Uterus (tissue), 4 donors: Measurements from ENCODE around the gene LPP. TPM values are rescaled to one million over a fixed set of nuclear protein-coding genes. Genes with fewer than 3 reads are reported as not detected.

Experiments used
- DNase-seq, 2 donors: peaks; one replicate each; pipeline ENCODE4 v3.0.0-alpha.2; 2019 to 2020
- H3K27ac ChIP-seq, 2 donors: fragments of 200-600 bp; sonication (generic); 1 replicate in 1 of 2; 2 replicates in 1 of 2; pipeline ENCODE4 v1.5.1; 2016 to 2018
- H3K27me3 ChIP-seq, 2 donors: fragments of 200-600 bp; sonication (generic); one replicate each; pipeline ENCODE4 v1.5.1; 2018 to 2019; ENCODE audit warnings: control low read depth in 1 of 2
- H3K36me3 ChIP-seq, 2 donors: fragments of 200-600 bp; sonication (generic); one replicate each; pipeline ENCODE4 v1.5.1; 2019; ENCODE audit warnings: control low read depth in 1 of 2
- H3K4me1 ChIP-seq, 2 donors: fragments of 200-600 bp; sonication (generic); one replicate each; pipeline ENCODE4 v1.5.1; 2018 to 2019; ENCODE audit warnings: control low read depth in 1 of 2
- H3K4me3 ChIP-seq, 2 donors: fragments of 200-600 bp; sonication (generic); 1 replicate in 1 of 2; 2 replicates in 1 of 2; pipeline ENCODE4 v1.5.1; 2018 to 2019; ENCODE audit warnings: mild to moderate bottlenecking in 1 of 2
- H3K9me3 ChIP-seq, 2 donors: fragments of 200-600 bp; sonication (generic); one replicate each; pipeline ENCODE4 v1.5.1; 2019; ENCODE audit warnings: control low read depth in 1 of 2
- CTCF ChIP-seq, 4 experiments: fragments of 200-600 bp in 2 of 4; fragments of 450-650 bp in 2 of 4; sonication (generic) in 2 of 4; IDR thresholded peaks; one replicate each; pipeline ENCODE4 v1.5.1; 2016 to 2019; ENCODE audit warnings: antibody characterized with exemption in 4 of 4, mild to moderate bottlenecking in 2 of 4, moderate library complexity in 1 of 4
- POLR2A ChIP-seq, 2 donors: fragments of 450-650 bp; IDR thresholded peaks; one replicate each; pipeline ENCODE4 v1.6.1; 2016; ENCODE audit warnings: antibody characterized with exemption in 2 of 2, mild to moderate bottlenecking in 1 of 2, moderate library complexity in 1 of 2
- intact Hi-C: fragments of 100-400 bp; cut with DNase I; formaldehyde crosslinking; loops from one replicate; pipeline ENCODE4 v1.15.1; 2023; ENCODE audit warnings: low total_unique reads
- total RNA-seq, 4 donors: library from RNA; depleted of rRNA in 3 of 4; stranded (reverse); fragments of >200 nt in 3 of 4; gene quantifications; one replicate each; pipeline versions ENCODE4 v1.1.0 to v1.2.4, GENCODE V29; 2014 to 2023
- donor health status: DM: yes; HTN: yes; CAD: no.

The LPP gene
- total RNA-seq, 4 donors from 2014 or later = 180 to 1,374 (median 712) TPM

- Histone ChIP-seq H3K4me3 (no peak overlapping the region), H3K9me3 (no peaks in the 10 kb centered on the region), H3K36me3 (no peaks in the 10 kb centered on the region), H3K27me3 (no peaks in the 10 kb centered on the region), H3K4me1 (no peaks in the 10 kb centered on the region), H3K27ac (no peak overlapping the region)
- intact Hi-C loops = no loop called here
- DNase-seq = no peak
- no peak for TF ChIP-seq CTCF (IDR thresholded peaks at IDR 0.05)
- TF ChIP-seq POLR2A (IDR thresholded peaks at IDR 0.05) = no peak
These were observed 463.3 kb downstream of the LPP start for GRCh38 chr3:188617270-188617669.

DNA sequence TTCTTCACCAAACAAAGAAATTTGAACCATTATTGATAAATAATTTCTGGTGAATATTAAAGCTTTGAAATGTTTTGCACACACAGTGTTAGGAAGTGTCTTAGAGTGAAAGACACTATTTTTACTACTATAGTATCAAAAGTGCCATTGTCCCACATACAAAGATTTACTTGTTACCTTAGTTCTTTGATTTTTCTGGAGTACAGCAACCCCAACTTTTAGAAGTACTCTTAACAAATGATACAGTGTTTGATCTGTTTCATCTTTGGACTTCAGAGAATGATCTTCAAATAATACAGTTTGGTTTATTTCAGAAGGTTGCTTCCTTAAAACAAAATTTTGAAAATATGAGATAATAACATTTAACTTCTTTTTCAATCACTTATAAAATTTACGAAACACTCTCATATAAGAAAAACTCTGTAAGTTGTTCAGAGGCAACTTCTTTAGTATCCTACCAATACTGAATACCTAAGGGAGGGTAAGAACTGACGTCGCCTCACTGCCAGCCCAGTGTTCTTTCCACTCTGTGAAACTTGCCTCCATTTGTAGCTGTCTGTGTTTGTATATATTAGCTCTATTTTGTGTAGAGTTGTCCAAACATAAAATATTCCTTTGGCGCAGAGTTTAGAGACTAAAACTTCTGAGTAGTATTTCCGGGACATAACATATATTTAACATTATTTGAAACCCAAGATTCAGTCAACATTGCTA lies 464.2 kb downstream of the LPP start:
- H3K4me3 ChIP-seq = no peak overlapping the region

DNA sequence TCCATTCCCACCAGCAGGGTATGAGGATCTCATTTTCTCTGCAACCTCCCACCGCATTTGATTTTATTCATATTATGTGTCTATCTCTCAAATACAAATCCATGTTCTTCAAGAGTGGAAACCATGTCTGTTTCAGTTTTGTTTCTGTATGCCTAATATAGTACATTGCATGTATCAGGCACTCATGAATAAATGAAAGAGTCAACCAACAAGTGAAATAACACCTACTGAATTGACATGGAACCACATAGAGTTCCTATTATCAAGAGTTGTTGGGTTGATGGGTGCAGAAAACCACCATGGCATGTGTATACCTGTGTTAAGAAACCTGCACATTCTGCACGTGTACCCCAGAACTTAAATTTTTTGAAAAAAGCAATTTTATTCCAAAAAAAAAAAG lies 466.8 kb downstream of the LPP start:
- intact Hi-C loops = no loop called here

More for the DNA sequence above, 464.2 kb downstream of the LPP start:
- intact Hi-C loops = no loop called here
- Histone ChIP-seq H3K27me3 (no peaks in the 10 kb centered on the region), H3K36me3 (no peaks in the 10 kb centered on the region), H3K27ac (no peak overlapping the region), H3K4me1 (no peaks in the 10 kb centered on the region), H3K9me3 (no peaks in the 10 kb centered on the region)
- no peak for TF ChIP-seq CTCF (IDR thresholded peaks at IDR 0.05)
- TF ChIP-seq POLR2A (IDR thresholded peaks at IDR 0.05) = no peak
- no peak for DNase-seq

GRCh38 chr3:188624384-188624783 lies 470.4 kb downstream of the LPP start:
- peak; percentile 31 to 58 for DNase-seq
- no peak for TF ChIP-seq CTCF (IDR thresholded peaks at IDR 0.05)
- TF ChIP-seq POLR2A (IDR thresholded peaks at IDR 0.05) = no peak
- intact Hi-C loops = no loop called here
- H3K4me3 ChIP-seq = no peak overlapping the region
- H3K36me3 ChIP-seq = no peaks in the 10 kb centered on the region
- peaks cover 0 to 3% of the 10 kb centered on the region in 2 donors for H3K4me1 ChIP-seq
- no peaks in the 10 kb centered on the region for H3K9me3 ChIP-seq
- H3K27ac ChIP-seq = peak overlapping the region; percentile 22 to 66
- no peaks in the 10 kb centered on the region for H3K27me3 ChIP-seq

More for the DNA sequence above, 466.8 kb downstream of the LPP start:
- no peak overlapping the region for H3K27ac ChIP-seq
- no peak overlapping the region for H3K4me3 ChIP-seq
- H3K4me1 ChIP-seq = peaks cover 0 to 3% of the 10 kb centered on the region in 2 donors
- no peaks in the 10 kb centered on the region for H3K27me3 ChIP-seq
- H3K9me3 ChIP-seq = no peaks in the 10 kb centered on the region
- H3K36me3 ChIP-seq = no peaks in the 10 kb centered on the region
- TF ChIP-seq CTCF (IDR thresholded peaks at IDR 0.05) (no peak), POLR2A (IDR thresholded peaks at IDR 0.05) (no peak)
- no peak for DNase-seq

- Histone ChIP-seq H3K9me3 (no peaks in the 10 kb centered on the region), H3K4me1 (peaks cover 0 to 3% of the 10 kb centered on the region in 2 donors), H3K4me3 (no peak overlapping the region), H3K36me3 (no peaks in the 10 kb centered on the region), H3K27me3 (no peaks in the 10 kb centered on the region), H3K27ac (peak overlapping the region; percentile 22 to 66)
- TF ChIP-seq CTCF (IDR thresholded peaks at IDR 0.05) = no peak
- no peak for TF ChIP-seq POLR2A (IDR thresholded peaks at IDR 0.05)
- intact Hi-C loops = no loop called here
- DNase-seq = no peak
These were observed 470.9 kb downstream of the LPP start for GRCh38 chr3:188624828-188625227.
